MCF 10A (cell line): ENCODE data around the gene SLC22A2. TPM values are rescaled to one million over a fixed set of nuclear protein-coding genes. Genes with fewer than 3 reads are reported as not detected.

Experiments used
- BruUV-seq: library from RNA; stranded (reverse); fragments of 400-500 nt; replicated peaks from 2 replicates; lab custom pipeline; 2021; lab: Mats Ljungman, UMichigan
- CTCF ChIA-PET: fragments of 300-600 bp; sonication (Branson Sonifier 250); formaldehyde crosslinking; extraction: SDS; loops from one replicate; lab custom pipeline; 2021; ENCODE audit warnings: antibody characterized with exemption, inconsistent platforms; lab: Yijun Ruan, JAX
- POLR2A ChIA-PET: fragments of 300-600, 350-650 bp; sonication (Branson Sonifier 250); formaldehyde crosslinking; extraction: SDS; loops from one replicate; lab custom pipeline; 2020; ENCODE audit warnings: antibody characterized with exemption, inconsistent platforms; lab: Yijun Ruan, JAX
- DNase-seq: peaks from one replicate; pipeline ENCODE4 v3.0.0-alpha.2; 2018; ENCODE audit not compliant: unreplicated experiment
- H3K27ac Mint-ChIP-seq: one replicate; pipeline ENCODE4 v1.8.0; 2022; ENCODE audit warnings: mild to moderate bottlenecking, low read depth, mixed read lengths; ENCODE audit not compliant: unreplicated experiment
- H3K27me3 Mint-ChIP-seq: one replicate; pipeline ENCODE4 v1.8.0; 2022; ENCODE audit warnings: mixed read lengths; ENCODE audit not compliant: insufficient read depth, unreplicated experiment
- H3K36me3 Mint-ChIP-seq: one replicate; pipeline ENCODE4 v1.8.0; 2022; ENCODE audit warnings: mild to moderate bottlenecking, moderate library complexity, mixed read lengths; ENCODE audit not compliant: insufficient read depth, unreplicated experiment
- H3K4me1 Mint-ChIP-seq: one replicate; pipeline ENCODE4 v1.8.0; 2022; ENCODE audit warnings: mixed read lengths; ENCODE audit not compliant: insufficient read depth, unreplicated experiment
- H3K4me3 Mint-ChIP-seq: one replicate; pipeline ENCODE4 v1.8.0; 2022; ENCODE audit warnings: mild to moderate bottlenecking, moderate library complexity, mixed read lengths; ENCODE audit not compliant: unreplicated experiment
- H3K9me3 Mint-ChIP-seq: one replicate; pipeline ENCODE4 v1.8.0; 2022; ENCODE audit warnings: mixed read lengths; ENCODE audit not compliant: unreplicated experiment
- intact Hi-C: fragments of 100-400 bp; cut with micrococcal nuclease; formaldehyde crosslinking; loops from 2 replicates; pipeline ENCODE4 v1.14.1; 2022
- total RNA-seq: library from RNA; stranded (reverse); gene quantifications from 2 replicates; pipeline ENCODE4 v1.2.3, GENCODE V29; 2022
- TF ChIP-seq, protein P1 (sequence below): fragments of 200-600 bp; IDR thresholded peaks from one replicate; pipeline ENCODE4 v1.8.0; 2022; ENCODE audit warnings: antibody characterized with exemption, mild to moderate bottlenecking; ENCODE audit not compliant: unreplicated experiment

SLC22A2 gene
- total RNA-seq, 1 experiment from 2014 or later: not detected

GRCh38 chr6:160188773-160189172, 69.8 kb downstream of the SLC22A2 start:
- no peaks in the 10 kb centered on the region for H3K27me3 Mint-ChIP-seq
- DNase-seq: peak; percentile 42
- BruUV-seq: no TSS peak
- peaks cover 15% of the 10 kb centered on the region for H3K9me3 Mint-ChIP-seq
- TF ChIP-seq, protein P1, sequence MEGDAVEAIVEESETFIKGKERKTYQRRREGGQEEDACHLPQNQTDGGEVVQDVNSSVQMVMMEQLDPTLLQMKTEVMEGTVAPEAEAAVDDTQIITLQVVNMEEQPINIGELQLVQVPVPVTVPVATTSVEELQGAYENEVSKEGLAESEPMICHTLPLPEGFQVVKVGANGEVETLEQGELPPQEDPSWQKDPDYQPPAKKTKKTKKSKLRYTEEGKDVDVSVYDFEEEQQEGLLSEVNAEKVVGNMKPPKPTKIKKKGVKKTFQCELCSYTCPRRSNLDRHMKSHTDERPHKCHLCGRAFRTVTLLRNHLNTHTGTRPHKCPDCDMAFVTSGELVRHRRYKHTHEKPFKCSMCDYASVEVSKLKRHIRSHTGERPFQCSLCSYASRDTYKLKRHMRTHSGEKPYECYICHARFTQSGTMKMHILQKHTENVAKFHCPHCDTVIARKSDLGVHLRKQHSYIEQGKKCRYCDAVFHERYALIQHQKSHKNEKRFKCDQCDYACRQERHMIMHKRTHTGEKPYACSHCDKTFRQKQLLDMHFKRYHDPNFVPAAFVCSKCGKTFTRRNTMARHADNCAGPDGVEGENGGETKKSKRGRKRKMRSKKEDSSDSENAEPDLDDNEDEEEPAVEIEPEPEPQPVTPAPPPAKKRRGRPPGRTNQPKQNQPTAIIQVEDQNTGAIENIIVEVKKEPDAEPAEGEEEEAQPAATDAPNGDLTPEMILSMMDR: no peak
- ChIA-PET POLR2A (no interaction called here), CTCF (interaction anchor here (0.8 to 2.7 kb wide), 3 partner anchors 32 to 267 kb away, joined by 3 to 11 read pairs (median 5); no protein-coding TSS in a partner anchor)
- no peaks in the 10 kb centered on the region for H3K4me1 Mint-ChIP-seq
- intact Hi-C loops: no loop called here
- no peak overlapping the region for H3K4me3 Mint-ChIP-seq
- no peaks in the 10 kb centered on the region for H3K36me3 Mint-ChIP-seq
- no peak overlapping the region for H3K27ac Mint-ChIP-seq

DNA sequence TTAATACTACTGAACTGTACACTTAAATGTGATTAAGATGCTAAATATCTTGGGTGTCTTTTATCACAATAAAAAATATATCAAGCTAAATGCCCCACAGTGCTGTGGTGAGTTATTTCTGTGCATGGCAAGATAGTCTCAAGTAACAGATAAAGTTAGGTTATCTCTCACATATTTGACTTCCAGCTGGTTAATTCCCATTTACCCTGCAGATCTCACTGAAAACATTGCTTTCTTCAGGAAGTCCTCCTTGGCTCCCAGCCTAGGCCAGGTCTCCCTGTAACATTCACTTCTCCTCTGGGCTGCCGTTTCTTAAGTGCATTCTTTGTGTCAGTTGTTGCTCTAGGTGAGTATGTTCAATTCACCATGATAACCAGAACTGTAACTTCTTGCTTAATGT, 77.9 kb downstream of the SLC22A2 start:
- H3K9me3 Mint-ChIP-seq: no peaks in the 10 kb centered on the region
- peaks cover 8% of the 10 kb centered on the region for H3K4me1 Mint-ChIP-seq
- H3K27ac Mint-ChIP-seq: no peak overlapping the region
- CTCF ChIA-PET: no interaction called here
- intact Hi-C loops: no loop called here
- no peak for DNase-seq
- no peaks in the 10 kb centered on the region for H3K36me3 Mint-ChIP-seq
- POLR2A ChIA-PET: no interaction called here
- TF ChIP-seq, protein P1: no peak
- no peaks in the 10 kb centered on the region for H3K27me3 Mint-ChIP-seq
- BruUV-seq: no TSS peak
- no peak overlapping the region for H3K4me3 Mint-ChIP-seq

DNA sequence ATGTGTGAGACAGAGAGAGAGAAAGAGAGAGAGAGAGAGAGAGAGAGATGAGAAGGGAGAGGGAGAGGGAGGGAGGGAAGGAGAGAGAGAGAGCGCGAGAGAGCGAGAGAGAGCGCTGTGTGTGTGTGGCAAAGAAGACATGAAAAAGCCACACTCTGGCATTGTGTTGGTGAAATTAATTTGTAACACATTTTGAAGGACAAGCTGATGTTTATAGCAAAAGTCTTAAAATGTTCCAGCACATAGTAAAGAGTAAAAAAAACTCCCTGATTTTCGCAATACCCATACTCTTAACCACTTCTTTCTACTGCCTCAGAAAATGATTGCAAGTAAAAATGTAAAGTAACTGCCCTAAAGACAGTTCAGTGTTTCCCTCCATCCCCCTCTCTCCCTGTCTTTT, 80.3 kb downstream of the SLC22A2 start:
- intact Hi-C loops: no loop called here
- POLR2A ChIA-PET: no interaction called here
- no peaks in the 10 kb centered on the region for H3K27me3 Mint-ChIP-seq

GRCh38 chr6:160177220-160177619, 81.4 kb downstream of the SLC22A2 start:
- Mint-ChIP-seq H3K27me3 (no peaks in the 10 kb centered on the region), H3K36me3 (no peaks in the 10 kb centered on the region), H3K4me3 (no peak overlapping the region), H3K27ac (no peak overlapping the region), H3K4me1 (peaks cover 8% of the 10 kb centered on the region), H3K9me3 (no peaks in the 10 kb centered on the region)
- TF ChIP-seq, protein P1: no peak
- intact Hi-C loops: no loop called here
- CTCF ChIA-PET: no interaction called here
- BruUV-seq: no TSS peak
- no peak for DNase-seq
- POLR2A ChIA-PET: no interaction called here

More for the DNA sequence above, 80.3 kb downstream of the SLC22A2 start:
- Mint-ChIP-seq H3K27ac (no peak overlapping the region), H3K9me3 (no peaks in the 10 kb centered on the region), H3K36me3 (no peaks in the 10 kb centered on the region), H3K4me3 (no peak overlapping the region), H3K4me1 (peaks cover 8% of the 10 kb centered on the region)
- TF ChIP-seq, protein P1: no peak
- DNase-seq: no peak
- BruUV-seq: no TSS peak
- CTCF ChIA-PET: no interaction called here
